ENCODE data around the gene OSCP1. TPM values are rescaled to one million over a fixed set of nuclear protein-coding genes. Genes with fewer than 3 reads are reported as not detected.

OSCP1 gene
- polyA plus RNA-seq, 1 of the 3 experiments (the other 2 are of a cell fraction) = 11.9 TPM

GRCh38 chr1:36397378-36398230, 52.6 kb downstream of the OSCP1 start, which contains the start of gene LSM10:
TSS of gene LSM10 (minus strand) at chr1:36397908. CDS start at chr1:36394129, 3,779 bp downstream.
- under 1% methylated on average over 18 of the region's 60 CpGs for WGBS (ENCODE audit: low lambda C conversion rate)
- Histone ChIP-seq H3K9me3 (no peaks in the 10 kb centered on the region), H3K4me1 (ENCODE audit: control insufficient read depth in 1 of 2, insufficient read depth in 2 of 2, low read depth in 1 of 2, low read length in 1 of 2) (peaks cover 0 to 5% of the 10 kb centered on the region in 2 experiments; a peak in 2 of 4 replicates), H3K79me2 (ENCODE audit: insufficient read depth) (peaks cover 39% of the 10 kb centered on the region), H3K9me2 (no peaks in the 10 kb centered on the region), H3K4me3 (ENCODE audit: low read depth in 2 of 2, low read length in 1 of 2) (peak within 1 kb of the TSS; percentile 80 to 98), H3K4me2 (peak within 1 kb of the TSS; percentile 94), H3F3A (replicated peaks; ENCODE audit: insufficient read depth) (peaks cover 5% of the 10 kb centered on the region), H3K9ac (peak within 1 kb of the TSS; percentile 93), H4K20me1 (ENCODE audit: insufficient read depth) (no peaks in the 10 kb centered on the region), H2AFZ (ENCODE audit: low read depth) (peak within 1 kb of the TSS; percentile 82; the same call in 1 of the 2 replicates), H3K27me3 (ENCODE audit: insufficient read depth) (no peaks in the 10 kb centered on the region), H3K36me3 (replicated peaks in 1 of 2; ENCODE audit: control insufficient read depth in 1 of 2, insufficient read depth in 2 of 2, low read length in 1 of 2) (peaks cover 13 to 14% of the 10 kb centered on the region in 2 experiments), H3K27ac (ENCODE audit: low read depth in 2 of 2, low read length in 1 of 2) (peak within 1 kb of the TSS; percentile 83)
- DNase-seq = peak; percentile 92
- CTCF ChIA-PET = interaction anchor here (1.1 to 2.5 kb wide), 8 partner anchors 11 to 244 kb away, joined by 3 to 8 read pairs (median 3); no protein-coding TSS in a partner anchor
- POLR2A ChIA-PET = interaction anchor here (0.8 to 3.2 kb wide), 3 partner anchors 11 to 90 kb away, joined by 3 to 25 read pairs (median 3); partner anchors contain the start of gene STK40
- TF ChIP-seq SMC3 (IDR thresholded peaks at IDR 0.05; ENCODE audit: low read depth, low read length) = no peak
- TF ChIP-seq ELF1 (IDR thresholded peaks at IDR 0.05) = no peak
- TF ChIP-seq EP300 (IDR thresholded peaks at IDR 0.05; ENCODE audit: borderline replicate concordance in 1 of 2, low read depth in 1 of 2, low read length in 1 of 2) = no peak
- TF ChIP-seq, protein P1, sequence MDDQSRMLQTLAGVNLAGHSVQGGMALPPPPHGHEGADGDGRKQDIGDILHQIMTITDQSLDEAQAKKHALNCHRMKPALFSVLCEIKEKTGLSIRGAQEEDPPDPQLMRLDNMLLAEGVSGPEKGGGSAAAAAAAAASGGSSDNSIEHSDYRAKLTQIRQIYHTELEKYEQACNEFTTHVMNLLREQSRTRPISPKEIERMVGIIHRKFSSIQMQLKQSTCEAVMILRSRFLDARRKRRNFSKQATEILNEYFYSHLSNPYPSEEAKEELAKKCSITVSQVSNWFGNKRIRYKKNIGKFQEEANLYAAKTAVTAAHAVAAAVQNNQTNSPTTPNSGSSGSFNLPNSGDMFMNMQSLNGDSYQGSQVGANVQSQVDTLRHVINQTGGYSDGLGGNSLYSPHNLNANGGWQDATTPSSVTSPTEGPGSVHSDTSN (IDR thresholded peaks at IDR 0.05) = no peak
- no peak for TF ChIP-seq FOXM1 (IDR thresholded peaks at IDR 0.05; ENCODE audit: low read depth)
- TF ChIP-seq FOXJ3 (CRISPR knock-in tag; IDR thresholded peaks at IDR 0.05) = no peak
- no peak for TF ChIP-seq TEAD4 (IDR thresholded peaks at IDR 0.05; ENCODE audit: borderline replicate concordance, insufficient read depth)
- peak; percentile 30; the same call in 1 of the 2 replicates for TF ChIP-seq YY1 (IDR thresholded peaks at IDR 0.05; ENCODE audit: low read depth)
- TF ChIP-seq RXRA (IDR thresholded peaks at IDR 0.05; ENCODE audit: borderline replicate concordance, low read depth) = no peak
- TF ChIP-seq NRF1 (IDR thresholded peaks at IDR 0.05; ENCODE audit: low read depth, low read length) = peak; percentile 35; the same call in 1 of the 2 replicates
- no peak for TF ChIP-seq RFX5 (IDR thresholded peaks at IDR 0.05; ENCODE audit: low read length)
- TF ChIP-seq, protein P2, sequence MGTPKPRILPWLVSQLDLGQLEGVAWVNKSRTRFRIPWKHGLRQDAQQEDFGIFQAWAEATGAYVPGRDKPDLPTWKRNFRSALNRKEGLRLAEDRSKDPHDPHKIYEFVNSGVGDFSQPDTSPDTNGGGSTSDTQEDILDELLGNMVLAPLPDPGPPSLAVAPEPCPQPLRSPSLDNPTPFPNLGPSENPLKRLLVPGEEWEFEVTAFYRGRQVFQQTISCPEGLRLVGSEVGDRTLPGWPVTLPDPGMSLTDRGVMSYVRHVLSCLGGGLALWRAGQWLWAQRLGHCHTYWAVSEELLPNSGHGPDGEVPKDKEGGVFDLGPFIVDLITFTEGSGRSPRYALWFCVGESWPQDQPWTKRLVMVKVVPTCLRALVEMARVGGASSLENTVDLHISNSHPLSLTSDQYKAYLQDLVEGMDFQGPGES (IDR thresholded peaks at IDR 0.05; ENCODE audit: low read depth, low read length) = no peak
- TF ChIP-seq RCOR1 (IDR thresholded peaks at IDR 0.05; ENCODE audit: low read length) = peak; percentile 24; the same call in 1 of the 2 replicates
- peak; percentile 88 for TF ChIP-seq POLR2AphosphoS5 (IDR thresholded peaks at IDR 0.05; ENCODE audit: low read depth, low read length)
- no peak for TF ChIP-seq CTCF (IDR thresholded peaks at IDR 0.05)
- TF ChIP-seq, protein P3, sequence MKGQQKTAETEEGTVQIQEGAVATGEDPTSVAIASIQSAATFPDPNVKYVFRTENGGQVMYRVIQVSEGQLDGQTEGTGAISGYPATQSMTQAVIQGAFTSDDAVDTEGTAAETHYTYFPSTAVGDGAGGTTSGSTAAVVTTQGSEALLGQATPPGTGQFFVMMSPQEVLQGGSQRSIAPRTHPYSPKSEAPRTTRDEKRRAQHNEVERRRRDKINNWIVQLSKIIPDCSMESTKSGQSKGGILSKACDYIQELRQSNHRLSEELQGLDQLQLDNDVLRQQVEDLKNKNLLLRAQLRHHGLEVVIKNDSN (IDR thresholded peaks at IDR 0.05; ENCODE audit: borderline replicate concordance, low read depth) = peak; percentile 65; the same call in 1 of the 2 replicates
- peak; percentile 89; the same call in 1 of the 2 replicates for TF ChIP-seq SIN3A (IDR thresholded peaks at IDR 0.05; ENCODE audit: borderline replicate concordance, low read depth, low read length)
- peak; percentile 91; the same call in 1 of the 2 replicates for TF ChIP-seq ZBTB33 (IDR thresholded peaks at IDR 0.05; ENCODE audit: borderline replicate concordance, low read depth)
- peak; percentile 44; the same call in 1 of the 2 replicates for TF ChIP-seq GABPA (IDR thresholded peaks at IDR 0.05; ENCODE audit: low read depth)
- peak; percentile 82 for TF ChIP-seq TAF1 (IDR thresholded peaks at IDR 0.05; ENCODE audit: borderline replicate concordance, low read depth, low read length)
- TF ChIP-seq MXI1 (IDR thresholded peaks at IDR 0.05; ENCODE audit: low read depth, low read length) = peak; percentile 95

Measured in SK-N-SH (cell line).